Stromal cell of bone marrow (primary cell): ENCODE data around the gene CDK5RAP1.
"Not testable (repeated sequence)": the region's sequence is repeated elsewhere in the genome, so short reads cannot be mapped to it uniquely, and the experiment has no call there.

Experiments
- DNase-seq: peaks from one replicate; pipeline ENCODE4 v3.0.0-alpha.2; 2012; ENCODE audit warnings: low read depth

Gene CDK5RAP1

GRCh38 chr20:33419140-33419974, 18.0 kb upstream of the CDK5RAP1 start:
- DNase-seq, result no peak

DNA sequence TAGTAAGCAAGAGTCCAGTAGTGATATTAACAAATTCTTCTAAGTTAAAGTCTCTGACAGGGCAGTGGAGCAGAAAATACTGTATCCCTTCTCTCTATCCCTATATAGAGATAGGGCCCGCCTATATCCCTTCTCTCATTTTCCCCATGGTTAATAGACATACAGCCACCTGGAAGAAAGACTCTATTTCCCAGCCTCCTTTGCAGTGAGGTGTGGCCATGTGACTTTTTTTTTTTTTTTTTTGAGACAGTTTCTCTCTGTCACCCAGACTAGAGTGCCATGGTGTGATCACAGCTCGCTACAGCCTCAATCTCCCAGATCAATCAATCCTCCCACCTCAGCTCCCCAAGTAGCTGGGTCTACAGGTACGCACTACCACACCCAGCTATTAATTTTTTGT, 16.7 kb upstream of the CDK5RAP1 start:
- no peak for DNase-seq

- no peak for DNase-seq
These were observed 14.6 kb upstream of the CDK5RAP1 start for GRCh38 chr20:33415948-33416347.

DNA sequence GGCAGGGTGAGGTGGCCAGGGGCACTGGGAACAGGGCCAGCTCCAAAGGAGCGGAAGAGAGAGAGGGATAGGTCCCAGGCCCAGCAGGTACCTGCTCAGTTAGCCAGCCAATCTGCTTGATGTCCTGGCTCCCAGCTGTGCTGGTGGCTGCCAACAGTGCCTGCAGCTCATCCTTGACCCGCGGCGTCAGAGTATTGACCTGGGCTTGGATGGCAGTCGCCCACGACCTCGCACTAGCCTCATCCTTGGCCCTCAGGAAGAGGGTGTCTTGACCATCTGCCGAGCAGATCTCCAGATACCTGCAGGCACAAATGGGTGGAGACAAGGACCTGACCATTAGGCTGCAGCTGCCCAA, 11.1 kb upstream of the CDK5RAP1 start:
- no peak for DNase-seq

GRCh38 chr20:33411711-33412483, 10.6 kb upstream of the CDK5RAP1 start:
- no peak for DNase-seq

DNA sequence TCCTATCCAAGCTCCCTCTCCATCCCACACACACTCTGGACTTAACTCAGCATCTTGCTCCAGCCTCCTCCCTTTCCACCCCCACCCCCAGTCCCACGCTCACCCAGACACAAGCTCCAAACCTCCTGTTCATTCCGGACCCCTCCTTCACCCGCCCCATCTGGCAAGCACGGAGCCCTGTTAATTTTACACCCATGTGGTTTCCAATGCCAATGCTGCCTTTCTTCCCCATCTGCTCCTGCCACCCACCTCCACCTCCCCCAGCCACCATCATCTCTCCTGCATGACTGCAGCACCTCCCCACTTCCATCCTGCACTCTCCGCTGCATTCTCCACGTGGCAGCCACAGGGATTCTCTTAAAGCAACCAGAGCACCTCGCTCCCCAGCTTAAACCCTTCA, 9.9 kb upstream of the CDK5RAP1 start:
- no peak for DNase-seq

DNA sequence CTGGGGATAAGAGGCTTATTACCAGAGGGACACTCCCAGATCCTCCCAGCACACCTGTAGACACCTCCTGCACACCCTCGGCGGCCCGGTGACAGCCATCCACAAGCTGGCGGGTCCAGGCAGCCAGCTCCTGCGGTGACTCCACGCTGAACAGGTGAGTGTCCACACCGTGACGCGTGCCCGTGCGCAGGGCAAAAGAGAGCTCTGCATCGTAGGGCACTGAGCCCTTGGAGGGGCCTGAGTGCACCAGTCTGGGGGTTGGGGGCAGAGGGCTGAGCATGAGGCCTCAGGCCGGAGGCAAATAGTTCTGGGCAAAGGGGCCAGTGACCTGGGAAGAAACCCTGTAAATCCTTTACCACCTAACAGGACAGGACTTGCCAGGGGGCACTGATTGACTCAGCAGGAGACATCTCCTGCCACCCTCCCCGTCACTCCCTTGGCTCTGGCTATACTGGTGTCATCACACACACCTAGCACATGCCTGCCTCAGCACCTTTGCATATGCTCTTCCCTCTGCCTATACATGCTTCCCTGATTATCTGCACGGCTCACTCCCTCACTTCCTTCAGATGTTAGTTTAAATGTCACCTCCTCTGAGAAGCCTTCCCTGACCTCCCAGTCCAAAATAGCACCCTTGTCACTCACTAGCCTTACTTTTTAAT, 8.9 kb upstream of the CDK5RAP1 start:
- DNase-seq, result no peak

GRCh38 chr20:33408716-33409654, 7.7 kb upstream of the CDK5RAP1 start:
- no peak for DNase-seq

- no peak for DNase-seq
These were observed 7.0 kb upstream of the CDK5RAP1 start for GRCh38 chr20:33408313-33408712.

- no peak for DNase-seq
These were observed 6.5 kb upstream of the CDK5RAP1 start for GRCh38 chr20:33407796-33408195.

DNA sequence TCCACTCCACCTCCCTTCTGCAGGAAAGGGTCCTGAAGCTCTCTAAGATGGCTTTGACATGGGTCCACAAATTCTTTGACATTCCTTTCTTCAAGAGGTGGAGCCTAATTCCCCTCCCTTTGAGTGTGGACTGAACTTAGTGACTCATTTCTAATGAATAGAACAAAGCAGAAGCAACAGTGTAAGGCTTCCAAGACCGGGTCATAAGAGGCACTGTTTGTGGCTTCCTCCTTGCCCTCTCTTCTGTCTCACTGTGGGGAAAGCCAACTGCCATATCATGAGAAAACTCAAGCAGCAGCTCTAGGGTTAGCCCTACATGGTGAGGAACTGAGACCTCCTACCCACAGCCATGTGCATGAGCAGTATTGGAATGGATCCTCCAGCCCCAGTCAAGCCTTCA, 5.9 kb upstream of the CDK5RAP1 start:
- no peak for DNase-seq

DNA sequence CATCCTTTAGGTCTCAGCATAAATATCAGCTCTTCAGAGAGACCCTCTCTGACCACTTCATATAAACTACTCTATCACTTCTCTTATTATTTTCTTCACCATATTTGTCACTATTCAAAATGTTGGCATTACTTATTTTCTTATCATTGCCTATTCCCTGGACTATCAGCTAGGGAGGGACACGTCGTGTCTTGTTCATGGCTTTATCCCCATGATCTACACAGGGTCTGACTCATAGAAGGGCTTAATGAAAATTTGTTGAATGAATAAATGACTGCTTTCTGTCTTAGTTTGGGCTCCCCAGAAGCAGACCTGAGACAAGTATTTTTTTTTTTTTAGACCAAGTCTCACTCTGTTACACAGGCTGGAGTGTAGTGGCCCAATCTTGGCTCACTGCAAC, 3.0 kb upstream of the CDK5RAP1 start:
- no peak for DNase-seq

DNA sequence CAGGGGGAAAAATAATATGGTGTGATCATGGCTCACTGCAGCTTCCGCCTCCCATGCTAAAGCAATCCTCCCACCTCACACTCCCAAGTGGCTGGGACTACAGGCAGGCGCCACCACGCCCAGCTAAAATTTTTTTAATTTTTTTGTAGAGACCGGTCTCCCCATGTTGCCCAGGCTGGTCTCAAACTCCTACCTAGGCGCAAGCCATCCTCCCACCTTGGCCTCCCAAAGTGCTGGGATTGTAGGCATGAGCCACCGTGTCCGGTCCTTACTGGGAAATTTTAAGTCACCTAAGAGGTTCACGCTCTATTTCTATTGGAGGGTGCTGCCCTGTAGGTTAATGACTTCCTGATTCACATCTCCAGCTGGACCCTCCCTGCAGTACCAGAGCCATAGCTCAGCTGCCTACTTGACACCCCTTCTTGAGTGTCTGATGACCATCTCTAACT, 626 bp upstream of the CDK5RAP1 start:
- no peak for DNase-seq

GRCh38 chr20:33400812-33401183, 521 bp downstream of the CDK5RAP1 start:
- DNase-seq, result no peak

DNA sequence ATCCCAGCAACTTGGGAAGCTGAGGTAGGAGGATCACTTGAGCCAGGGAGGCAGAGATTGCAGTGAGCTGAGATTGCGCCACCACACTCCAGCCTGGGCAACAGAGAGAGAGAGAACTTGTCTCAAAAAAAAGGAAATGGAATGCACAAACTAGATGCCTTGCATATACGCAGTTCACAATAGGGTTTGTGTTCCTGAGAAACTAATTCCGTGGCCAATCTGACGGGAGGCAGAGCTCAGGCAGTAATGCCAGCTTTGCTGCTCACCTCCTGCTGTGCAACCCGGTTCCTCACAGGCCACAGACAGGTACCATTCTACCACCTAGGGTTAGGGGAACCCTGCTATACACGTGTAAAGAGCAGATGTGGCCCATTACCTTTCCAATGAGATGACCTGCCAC, 1.4 kb downstream of the CDK5RAP1 start:
- DNase-seq, result no peak

DNA sequence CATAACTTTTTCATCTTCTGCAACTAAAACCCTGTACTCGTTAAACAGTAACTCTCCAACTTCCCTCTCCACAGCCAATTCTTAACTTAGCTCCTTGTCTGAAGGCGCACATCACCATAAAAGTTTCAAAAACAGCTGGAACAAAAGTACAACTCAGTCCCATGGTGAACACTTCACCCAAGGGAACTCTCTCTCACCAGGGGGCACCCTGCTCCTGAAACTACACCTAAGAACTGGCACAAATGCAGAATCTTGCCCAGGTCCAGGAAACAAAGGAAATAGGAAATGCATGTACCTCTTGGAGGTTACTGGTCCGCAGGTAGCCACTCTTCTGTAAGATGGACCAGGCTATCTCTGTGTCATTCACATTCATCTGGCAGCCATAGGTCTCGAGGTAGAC, 6.6 kb downstream of the CDK5RAP1 start:
- no peak for DNase-seq

DNA sequence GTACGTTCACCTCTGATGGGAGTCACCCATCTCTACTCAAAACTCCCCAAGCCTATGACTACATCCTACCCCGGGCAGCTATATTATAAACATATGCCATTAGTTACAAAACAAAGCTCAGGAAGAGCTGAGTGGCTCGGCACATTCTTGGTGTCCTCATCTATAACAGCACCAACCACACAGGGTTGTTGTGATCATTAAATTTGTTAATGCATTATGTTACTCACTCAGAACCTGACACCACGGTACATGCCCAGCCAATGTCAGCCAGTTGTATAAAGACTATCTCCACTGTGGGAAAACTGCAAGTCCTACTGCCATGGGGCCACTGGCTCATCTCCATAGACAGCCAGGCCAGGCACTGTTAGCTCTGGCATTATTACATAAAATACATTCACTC, 7.7 kb downstream of the CDK5RAP1 start:
- DNase-seq, result no peak

DNA sequence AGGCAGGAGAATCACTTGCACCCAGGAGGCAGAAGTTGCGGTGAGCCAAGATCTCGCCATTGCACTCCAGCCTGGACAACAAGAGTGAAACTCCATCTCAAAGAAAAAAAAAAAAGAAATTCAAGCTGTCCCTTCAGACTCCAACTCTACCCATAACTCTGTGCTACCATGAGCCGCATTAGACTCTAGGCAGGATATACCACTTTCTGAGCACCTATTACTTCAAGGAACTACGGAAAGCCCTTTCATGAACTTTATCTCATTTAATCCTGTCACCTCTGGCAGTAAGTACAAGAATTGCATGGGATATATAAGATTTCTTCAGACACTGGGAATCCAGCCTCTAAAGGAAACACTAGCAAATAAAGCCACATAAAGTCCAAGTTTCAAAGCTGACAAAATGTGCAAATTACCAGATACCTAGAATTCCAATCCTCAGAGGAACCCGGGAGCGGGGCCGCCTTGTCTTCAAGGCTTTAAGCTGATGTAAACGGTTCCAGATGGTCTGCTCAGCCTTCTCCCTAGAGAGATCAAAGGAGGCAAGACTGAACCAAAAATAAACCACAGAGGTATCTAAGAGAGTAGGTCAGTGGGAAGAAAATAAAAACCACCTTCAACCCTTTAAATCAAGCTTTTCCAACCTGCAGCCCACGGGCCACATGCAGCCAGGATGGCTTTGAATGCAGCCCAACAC, 9.4 kb downstream of the CDK5RAP1 start:
- no peak for DNase-seq

GRCh38 chr20:33389326-33389725, 12.0 kb downstream of the CDK5RAP1 start:
- DNase-seq, result not testable (repeated sequence)

DNA sequence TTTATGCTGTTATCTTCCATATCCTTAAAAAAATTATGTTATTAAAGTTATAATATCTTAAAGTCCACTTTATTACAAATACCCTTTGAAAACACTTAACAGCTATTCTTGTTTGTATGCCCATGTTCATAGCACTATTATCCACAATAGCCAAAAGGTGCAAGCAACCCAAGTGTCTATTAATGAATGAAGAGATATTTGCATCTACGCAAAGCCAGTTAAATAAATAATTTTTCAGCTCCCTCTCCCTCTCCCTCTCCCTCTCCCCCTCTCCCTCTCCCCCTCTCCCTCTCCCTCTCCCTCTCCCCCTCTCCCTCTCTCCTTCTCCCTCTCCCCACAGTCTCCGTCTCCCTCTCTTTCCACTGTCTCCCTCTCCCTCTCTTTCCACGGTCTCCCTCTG, 13.1 kb downstream of the CDK5RAP1 start:
- no peak for DNase-seq

DNA sequence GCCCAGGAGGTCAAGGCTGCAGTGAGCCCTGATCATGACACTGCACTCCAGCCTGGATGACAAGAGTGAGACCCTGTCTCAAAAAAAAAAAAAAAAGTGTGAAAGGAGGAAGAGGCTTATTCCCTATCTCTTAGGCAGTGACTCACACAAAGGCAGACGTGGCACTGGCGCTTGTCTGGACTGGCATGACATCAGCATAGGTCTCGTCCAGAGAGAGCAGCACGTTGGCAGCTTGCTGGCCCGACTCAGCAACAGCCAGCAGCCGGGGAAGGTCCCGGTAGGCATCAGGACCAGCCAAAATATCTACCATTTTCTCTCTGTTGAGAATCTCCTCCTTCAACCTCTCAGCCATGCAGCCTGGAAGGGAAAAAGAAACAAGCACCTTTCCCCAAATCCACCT, 14.1 kb downstream of the CDK5RAP1 start:
- DNase-seq, result no peak
